ENCODE data around the gene C1QTNF12.

The C1QTNF12 gene

DNA sequence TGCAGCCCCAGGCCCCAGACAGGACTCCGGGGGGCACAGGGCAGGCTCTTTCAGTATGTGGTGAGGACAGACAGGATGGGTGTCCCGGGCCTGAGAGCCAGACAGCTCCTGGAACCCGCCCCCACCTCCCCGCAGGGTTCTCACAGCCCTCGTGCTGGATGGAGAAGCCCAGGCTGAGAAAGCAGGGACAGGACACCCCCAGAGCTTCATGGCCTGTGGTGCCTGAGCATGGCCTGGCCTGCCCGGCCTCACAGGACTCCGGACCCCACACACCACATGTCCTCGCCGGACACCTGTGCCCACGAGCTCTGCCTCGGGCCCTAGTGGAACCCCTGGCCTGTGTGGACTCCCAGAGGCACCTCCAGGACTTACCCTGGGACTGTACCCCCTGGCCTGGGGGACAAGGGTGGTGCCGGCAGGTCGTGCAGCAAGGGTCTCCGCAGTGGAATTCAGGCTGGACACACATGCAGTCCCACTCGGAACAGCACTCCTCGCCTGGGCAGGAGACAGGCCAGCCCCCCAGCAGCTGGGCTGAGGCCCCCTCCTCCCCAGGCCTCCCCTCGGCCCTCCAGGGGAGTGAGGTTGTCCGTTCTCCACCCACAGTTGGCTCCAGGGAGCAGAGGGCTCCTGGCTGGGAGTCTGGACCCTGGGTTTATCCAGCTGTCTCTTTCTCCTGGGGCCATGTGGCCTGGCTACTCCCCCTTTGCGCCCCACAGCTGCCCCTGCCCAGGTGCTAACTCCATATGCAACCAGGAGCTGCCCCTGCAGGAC lies 41.3 kb downstream of the C1QTNF12 start:
- Mint-ChIP-seq H3K36me3 (ENCODE audit: low read depth) (no peaks in the 10 kb centered on the region), H3K27ac (no peak overlapping the region), H3K27me3 (peaks cover 75% of the 10 kb centered on the region), H3K4me1 (ENCODE audit: low read depth) (peaks cover 47% of the 10 kb centered on the region), H3K4me3 (peak overlapping the region; percentile 56), H3K9me3 (no peaks in the 10 kb centered on the region)
- intact Hi-C loops (cut with micrococcal nuclease), result no loop called here

- intact Hi-C loops (cut with micrococcal nuclease), result no loop called here
- H3K4me1 Mint-ChIP-seq (ENCODE audit: low read depth), result peaks cover 54% of the 10 kb centered on the region
- no peak overlapping the region for H3K27ac Mint-ChIP-seq
- no peaks in the 10 kb centered on the region for H3K9me3 Mint-ChIP-seq
- H3K36me3 Mint-ChIP-seq (ENCODE audit: low read depth), result no peaks in the 10 kb centered on the region
- H3K27me3 Mint-ChIP-seq, result peaks cover 75% of the 10 kb centered on the region
- no peak overlapping the region for H3K4me3 Mint-ChIP-seq
Observed at GRCh38 chr1:1204425-1204920, 42.0 kb downstream of the C1QTNF12 start.

- Mint-ChIP-seq H3K4me1 (ENCODE audit: low read depth) (peaks cover 50% of the 10 kb centered on the region), H3K27me3 (peaks cover 72% of the 10 kb centered on the region), H3K27ac (no peak overlapping the region), H3K36me3 (ENCODE audit: low read depth) (no peaks in the 10 kb centered on the region), H3K4me3 (no peak overlapping the region), H3K9me3 (no peaks in the 10 kb centered on the region)
- intact Hi-C loops (cut with micrococcal nuclease), result no loop called here
Observed at GRCh38 chr1:1203561-1204424, 42.7 kb downstream of the C1QTNF12 start.

- H3K9me3 Mint-ChIP-seq, result no peaks in the 10 kb centered on the region
- H3K27me3 Mint-ChIP-seq, result peaks cover 68% of the 10 kb centered on the region
- peaks cover 42% of the 10 kb centered on the region for H3K4me1 Mint-ChIP-seq (ENCODE audit: low read depth)
- no peaks in the 10 kb centered on the region for H3K36me3 Mint-ChIP-seq (ENCODE audit: low read depth)
- H3K27ac Mint-ChIP-seq, result peak overlapping the region; percentile 35
- intact Hi-C loops (cut with micrococcal nuclease), result no loop called here
- H3K4me3 Mint-ChIP-seq, result no peak overlapping the region
Observed at GRCh38 chr1:1202831-1203560, 43.5 kb downstream of the C1QTNF12 start.

DNA sequence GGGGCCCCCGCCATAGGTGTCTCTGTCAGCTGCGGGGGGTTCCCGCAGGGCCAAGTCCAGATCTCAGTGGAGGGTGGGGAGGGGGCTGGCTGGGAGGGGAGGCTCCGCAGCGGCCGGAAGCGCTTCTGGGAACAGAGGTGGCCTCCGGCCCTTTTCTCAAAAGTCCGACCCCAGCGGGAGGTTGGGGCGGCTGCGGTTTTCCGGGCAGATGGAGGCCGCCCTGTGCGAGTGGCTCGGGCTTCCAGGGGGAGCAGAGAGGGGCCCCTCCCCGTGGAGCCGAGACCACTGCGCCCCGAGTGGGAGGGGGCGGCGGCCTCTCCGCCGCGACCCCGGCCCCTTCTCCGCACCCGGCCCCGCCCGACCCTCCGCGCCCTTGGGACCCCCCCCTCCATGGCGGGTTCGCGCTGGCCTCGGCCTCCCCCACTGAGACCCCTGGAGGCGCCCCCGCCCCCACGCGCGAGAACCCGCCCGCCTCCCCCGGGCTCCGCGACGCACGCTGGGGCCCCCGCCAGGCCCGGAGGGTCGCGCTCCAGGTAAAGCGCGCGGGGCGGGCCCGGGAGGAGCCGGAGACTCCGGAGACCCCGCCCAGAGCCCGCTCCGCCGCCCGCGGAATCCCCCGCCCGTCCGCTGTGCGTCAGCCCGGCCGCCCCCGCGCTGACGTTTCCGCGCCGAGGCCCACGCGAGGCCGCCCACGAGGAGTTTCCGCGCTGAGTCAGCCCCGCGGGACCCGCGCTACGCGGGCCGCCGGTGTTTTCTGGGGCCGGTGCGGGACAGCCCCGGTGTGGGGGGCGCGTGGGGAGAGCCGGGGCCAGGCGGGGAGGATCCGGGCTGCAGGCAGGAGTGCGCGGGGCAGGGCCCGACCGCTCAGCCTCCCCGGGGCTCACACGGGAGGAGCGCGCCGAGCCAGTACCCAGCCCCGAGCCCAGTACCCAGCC lies 45.4 kb downstream of the C1QTNF12 start:
- Mint-ChIP-seq H3K4me3 (peak overlapping the region; percentile 55), H3K9me3 (no peaks in the 10 kb centered on the region), H3K4me1 (ENCODE audit: low read depth) (peaks cover 27% of the 10 kb centered on the region), H3K27me3 (peaks cover 59% of the 10 kb centered on the region), H3K36me3 (ENCODE audit: low read depth) (no peaks in the 10 kb centered on the region), H3K27ac (peak overlapping the region; percentile 58)
- intact Hi-C loops (cut with micrococcal nuclease), result no loop called here

GRCh38 chr1:1199961-1200875 lies 46.3 kb downstream of the C1QTNF12 start:
- Mint-ChIP-seq H3K27ac (peak overlapping the region; percentile 58), H3K4me1 (ENCODE audit: low read depth) (peaks cover 20% of the 10 kb centered on the region), H3K36me3 (ENCODE audit: low read depth) (no peaks in the 10 kb centered on the region), H3K27me3 (peaks cover 50% of the 10 kb centered on the region), H3K4me3 (peak overlapping the region; percentile 50), H3K9me3 (peaks cover 4% of the 10 kb centered on the region)
- intact Hi-C loops (cut with micrococcal nuclease), result no loop called here

DNA sequence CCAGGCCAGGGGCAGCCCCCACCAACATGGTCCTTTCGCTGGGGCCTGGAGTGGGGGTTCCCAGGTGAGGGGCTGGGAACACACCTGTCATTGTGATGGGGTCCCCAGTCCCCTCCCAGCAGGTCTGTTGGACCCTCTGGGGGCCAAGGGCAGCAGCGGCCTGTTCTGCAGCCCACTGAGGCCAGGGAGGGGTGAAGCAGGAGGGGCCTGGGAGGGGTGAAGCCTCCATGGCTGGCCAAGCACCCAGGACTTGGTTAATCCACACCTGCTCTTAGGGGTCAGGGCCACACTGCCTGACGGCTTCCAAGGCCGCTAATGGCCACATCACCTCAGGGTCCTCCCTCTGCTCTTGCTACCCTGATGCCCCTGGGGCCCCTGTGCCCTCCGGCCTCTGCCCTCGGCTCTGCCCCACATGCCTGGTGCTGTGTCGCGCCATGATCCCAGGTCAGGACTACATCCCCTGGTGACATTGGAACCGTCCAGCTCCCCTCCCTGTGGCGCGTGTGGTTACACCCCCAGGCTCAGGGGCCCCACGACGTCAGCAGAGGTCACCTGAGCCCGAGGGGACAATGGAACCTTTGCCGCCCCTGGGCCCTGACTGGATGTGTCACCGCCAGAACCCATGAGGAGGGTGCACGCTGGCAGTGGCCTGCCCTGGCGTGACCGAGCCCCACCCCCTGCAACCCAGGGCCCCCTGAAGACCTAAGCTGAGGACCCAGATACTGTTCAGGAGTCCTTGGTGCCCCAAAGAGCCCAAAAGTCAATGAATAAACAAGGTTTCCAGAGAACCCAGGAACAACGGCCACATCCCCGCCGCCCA lies 47.2 kb downstream of the C1QTNF12 start:
- H3K4me3 Mint-ChIP-seq, result no peak overlapping the region
- H3K27ac Mint-ChIP-seq, result no peak overlapping the region
- H3K36me3 Mint-ChIP-seq (ENCODE audit: low read depth), result no peaks in the 10 kb centered on the region
- H3K4me1 Mint-ChIP-seq (ENCODE audit: low read depth), result peaks cover 14% of the 10 kb centered on the region
- peaks cover 49% of the 10 kb centered on the region for H3K27me3 Mint-ChIP-seq
- peaks cover 13% of the 10 kb centered on the region for H3K9me3 Mint-ChIP-seq
- intact Hi-C loops (cut with micrococcal nuclease), result no loop called here

DNA sequence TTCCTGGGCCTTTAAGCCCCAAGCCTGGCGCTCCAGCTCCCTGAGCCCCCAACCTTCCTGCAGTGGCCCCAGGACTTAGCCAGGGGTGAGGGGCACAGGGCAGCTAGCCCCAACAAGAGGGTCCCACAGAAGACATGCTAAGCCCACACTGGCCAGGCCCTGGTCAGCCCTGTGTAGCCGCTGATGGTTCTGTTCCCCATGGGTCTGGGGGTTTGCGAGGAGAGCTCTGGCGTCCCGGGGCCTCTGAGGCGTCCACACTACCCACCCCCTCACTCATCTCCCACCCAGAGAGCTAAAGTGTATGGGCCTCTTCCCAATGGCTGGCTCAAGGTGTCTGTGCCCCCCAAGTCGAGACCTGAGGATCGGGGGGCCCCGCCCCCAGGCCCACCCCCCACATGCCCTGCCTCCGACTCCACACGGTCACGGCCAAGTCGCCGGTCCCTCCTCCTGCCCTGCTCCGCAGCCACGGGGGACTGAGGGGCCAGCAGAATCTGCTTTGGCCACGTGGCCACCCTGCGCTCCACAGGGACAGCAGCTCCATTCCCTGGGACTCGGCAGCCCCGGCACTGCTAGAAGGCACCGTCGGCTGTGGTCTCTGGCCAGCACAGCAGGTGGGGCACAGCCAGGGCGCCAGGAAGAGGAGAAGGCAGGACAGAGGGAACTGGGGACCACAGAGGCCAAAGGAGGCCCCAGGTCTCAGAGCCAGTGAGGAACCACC lies 47.9 kb downstream of the C1QTNF12 start:
- Mint-ChIP-seq H3K9me3 (peaks cover 14% of the 10 kb centered on the region), H3K4me3 (no peak overlapping the region), H3K27me3 (peaks cover 42% of the 10 kb centered on the region), H3K36me3 (ENCODE audit: low read depth) (no peaks in the 10 kb centered on the region), H3K4me1 (ENCODE audit: low read depth) (peaks cover 14% of the 10 kb centered on the region), H3K27ac (no peak overlapping the region)
- intact Hi-C loops (cut with micrococcal nuclease), result no loop called here

GRCh38 chr1:1197551-1198422 lies 48.7 kb downstream of the C1QTNF12 start:
- Mint-ChIP-seq H3K4me1 (ENCODE audit: low read depth) (peaks cover 14% of the 10 kb centered on the region), H3K36me3 (ENCODE audit: low read depth) (no peaks in the 10 kb centered on the region), H3K27ac (no peak overlapping the region), H3K4me3 (no peak overlapping the region), H3K9me3 (peaks cover 14% of the 10 kb centered on the region), H3K27me3 (peaks cover 35% of the 10 kb centered on the region)
- intact Hi-C loops (cut with micrococcal nuclease), result no loop called here

- Mint-ChIP-seq H3K4me3 (no peak overlapping the region), H3K27ac (no peak overlapping the region), H3K27me3 (peaks cover 33% of the 10 kb centered on the region), H3K36me3 (ENCODE audit: low read depth) (no peaks in the 10 kb centered on the region), H3K9me3 (peaks cover 16% of the 10 kb centered on the region), H3K4me1 (ENCODE audit: low read depth) (peaks cover 14% of the 10 kb centered on the region)
- intact Hi-C loops (cut with micrococcal nuclease), result no loop called here
Observed at GRCh38 chr1:1197188-1197500, 49.4 kb downstream of the C1QTNF12 start.
